ENCODE results near the gene TCN2. TPM values are rescaled to one million over a fixed set of nuclear protein-coding genes. Genes with fewer than 3 reads are reported as not detected.
A peak's percentile ranks its signal among the peaks of the same experiment; 100 is the strongest.
"Not testable (repeated sequence)": the region's sequence is repeated elsewhere in the genome, so short reads cannot be mapped to it uniquely, and the experiment has no call there.

TCN2 gene
- total and polyA plus RNA-seq, 10 of the 15 experiments (the other 5 are each of a cell fraction or from before 2014, with no cell fraction given), result 5.4 to 21.8 (median 11.0) TPM

DNA sequence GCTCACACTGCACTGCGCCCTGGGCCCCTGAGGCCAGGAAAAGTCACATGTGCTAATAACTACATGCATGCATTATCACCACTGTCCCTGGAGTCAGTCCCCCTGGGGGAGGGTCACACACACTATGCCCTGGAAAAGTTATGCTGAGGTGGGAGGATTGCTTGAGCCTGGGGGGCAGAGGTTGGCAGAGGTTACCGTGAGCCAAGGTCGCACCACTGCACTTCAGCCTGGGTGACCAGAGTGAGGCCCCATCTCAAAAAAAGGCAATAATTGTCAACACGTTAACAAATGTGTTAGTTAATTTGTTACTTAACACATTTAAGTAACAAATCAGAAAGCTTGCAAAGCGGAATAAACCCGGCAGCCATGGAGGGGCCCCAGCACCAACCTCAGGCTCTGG is 47.1 kb upstream of the TCN2 start (continued):
- no peak for TF ChIP-seq ATF2 (IDR thresholded peaks at IDR 0.05; ENCODE audit: low read length)
- no peak for TF ChIP-seq IRF4 (IDR thresholded peaks at IDR 0.05; ENCODE audit: low read depth, low read length)
- no peak for TF ChIP-seq RCOR1 (conservative IDR thresholded peaks at IDR 0.05; ENCODE audit: low read depth, low read length)
- TF ChIP-seq CHD4 (IDR thresholded peaks at IDR 0.05), result no peak

DNA sequence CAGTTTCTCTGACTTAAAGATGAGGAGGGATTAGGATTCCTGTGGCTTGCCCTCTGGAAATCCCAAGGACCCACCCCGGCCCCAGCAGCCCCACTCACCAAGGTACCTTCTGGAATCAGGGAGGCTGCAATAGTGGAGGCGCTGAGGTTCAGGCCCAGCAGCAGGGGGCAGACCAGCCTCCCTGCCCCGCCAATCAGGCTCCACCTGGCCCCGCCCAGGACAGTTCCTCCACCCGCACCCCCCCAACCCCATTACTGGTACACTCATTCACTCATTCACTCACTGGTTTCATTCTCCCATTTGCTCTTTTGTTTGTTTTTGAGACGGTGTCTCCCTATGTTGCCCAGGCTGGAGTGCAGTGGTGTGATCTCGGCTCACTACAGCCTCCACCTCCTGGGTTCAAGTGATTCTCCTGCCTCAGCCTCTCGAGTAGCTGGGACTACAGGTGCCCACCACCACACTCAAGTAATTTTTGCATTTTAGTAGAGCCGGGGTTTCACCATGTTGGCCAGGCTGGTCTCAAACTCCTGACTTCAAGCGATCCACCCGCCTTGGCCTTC is 46.3 kb upstream of the TCN2 start:
- TF ChIP-seq, protein P1, sequence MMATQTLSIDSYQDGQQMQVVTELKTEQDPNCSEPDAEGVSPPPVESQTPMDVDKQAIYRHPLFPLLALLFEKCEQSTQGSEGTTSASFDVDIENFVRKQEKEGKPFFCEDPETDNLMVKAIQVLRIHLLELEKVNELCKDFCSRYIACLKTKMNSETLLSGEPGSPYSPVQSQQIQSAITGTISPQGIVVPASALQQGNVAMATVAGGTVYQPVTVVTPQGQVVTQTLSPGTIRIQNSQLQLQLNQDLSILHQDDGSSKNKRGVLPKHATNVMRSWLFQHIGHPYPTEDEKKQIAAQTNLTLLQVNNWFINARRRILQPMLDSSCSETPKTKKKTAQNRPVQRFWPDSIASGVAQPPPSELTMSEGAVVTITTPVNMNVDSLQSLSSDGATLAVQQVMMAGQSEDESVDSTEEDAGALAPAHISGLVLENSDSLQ (IDR thresholded peaks at IDR 0.05), result peak; percentile 63
- TF ChIP-seq, protein P2, sequence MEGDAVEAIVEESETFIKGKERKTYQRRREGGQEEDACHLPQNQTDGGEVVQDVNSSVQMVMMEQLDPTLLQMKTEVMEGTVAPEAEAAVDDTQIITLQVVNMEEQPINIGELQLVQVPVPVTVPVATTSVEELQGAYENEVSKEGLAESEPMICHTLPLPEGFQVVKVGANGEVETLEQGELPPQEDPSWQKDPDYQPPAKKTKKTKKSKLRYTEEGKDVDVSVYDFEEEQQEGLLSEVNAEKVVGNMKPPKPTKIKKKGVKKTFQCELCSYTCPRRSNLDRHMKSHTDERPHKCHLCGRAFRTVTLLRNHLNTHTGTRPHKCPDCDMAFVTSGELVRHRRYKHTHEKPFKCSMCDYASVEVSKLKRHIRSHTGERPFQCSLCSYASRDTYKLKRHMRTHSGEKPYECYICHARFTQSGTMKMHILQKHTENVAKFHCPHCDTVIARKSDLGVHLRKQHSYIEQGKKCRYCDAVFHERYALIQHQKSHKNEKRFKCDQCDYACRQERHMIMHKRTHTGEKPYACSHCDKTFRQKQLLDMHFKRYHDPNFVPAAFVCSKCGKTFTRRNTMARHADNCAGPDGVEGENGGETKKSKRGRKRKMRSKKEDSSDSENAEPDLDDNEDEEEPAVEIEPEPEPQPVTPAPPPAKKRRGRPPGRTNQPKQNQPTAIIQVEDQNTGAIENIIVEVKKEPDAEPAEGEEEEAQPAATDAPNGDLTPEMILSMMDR (IDR thresholded peaks at IDR 0.05 in 2 of 3, conservative IDR thresholded peaks at IDR 0.05 in 1 of 3; ENCODE audit: control insufficient read depth in 2 of 3, extremely low read depth in 1 of 3, insufficient read depth in 1 of 3, low read depth in 3 of 3, low read length in 3 of 3), result peak in 2 of 3 experiments; percentile 14 to 39; a peak in 2 of 6 replicates
- 49% methylated on average over 11 of the region's 11 CpGs for WGBS (ENCODE audit: insufficient coverage, insufficient replicate concordance, low lambda C conversion rate, missing lambda C conversion rate)
- SMC1A ChIA-PET (ENCODE audit: uncharacterized antibody, unreplicated experiment); in situ Hi-C loops (cut with MboI); intact Hi-C loops (cut with micrococcal nuclease; ENCODE audit: unreplicated experiment); H3K27me3 ChIP-seq (replicated peaks in 1 of 2; ENCODE audit: control insufficient read depth in 2 of 2, insufficient read depth in 2 of 2, low read length in 1 of 2); FAIRE-seq; H2AFZ ChIP-seq (ENCODE audit: control insufficient read depth, low read depth, low read length); H3K27ac ChIP-seq (ENCODE audit: control insufficient read depth, insufficient read depth); POLR2A ChIA-PET; H3K79me2 ChIP-seq (ENCODE audit: control insufficient read depth, insufficient read depth, low read length); H4K20me1 ChIP-seq (ENCODE audit: control insufficient read depth, insufficient read depth); H3K4me2 ChIP-seq (ENCODE audit: control insufficient read depth, insufficient read depth); RAD21 ChIA-PET (ENCODE audit: unreplicated experiment); H3K4me3 ChIP-seq; H3K36me3 ChIP-seq (ENCODE audit: control insufficient read depth in 2 of 2, insufficient read depth in 2 of 2, low read length in 1 of 2); H3K9ac ChIP-seq (ENCODE audit: control insufficient read depth, insufficient read depth, low read length); H3K4me1 ChIP-seq (ENCODE audit: control insufficient read depth, insufficient read depth, low read length); H3K9me3 ChIP-seq (replicated peaks; ENCODE audit: control insufficient read depth, insufficient read depth, low read length); DNase-seq (ENCODE audit: low read depth, low spot score); BruUV-seq (replicated peaks): not testable (repeated sequence)
- CTCF ChIA-PET, result interaction anchor here (1.6 kb wide), 1 partner anchor 40 kb away, joined by 7 read pairs; no protein-coding TSS in a partner anchor
- peak; percentile 82 for ATAC-seq

Data from GM12878 (cell line).